ENCODE results near the gene TLN1. TPM values are rescaled to one million over a fixed set of nuclear protein-coding genes. Genes with fewer than 3 reads are reported as not detected.

Gene TLN1
- total and polyA plus RNA-seq, 8 donors: 53.2 to 399 (median 174) TPM

DNA sequence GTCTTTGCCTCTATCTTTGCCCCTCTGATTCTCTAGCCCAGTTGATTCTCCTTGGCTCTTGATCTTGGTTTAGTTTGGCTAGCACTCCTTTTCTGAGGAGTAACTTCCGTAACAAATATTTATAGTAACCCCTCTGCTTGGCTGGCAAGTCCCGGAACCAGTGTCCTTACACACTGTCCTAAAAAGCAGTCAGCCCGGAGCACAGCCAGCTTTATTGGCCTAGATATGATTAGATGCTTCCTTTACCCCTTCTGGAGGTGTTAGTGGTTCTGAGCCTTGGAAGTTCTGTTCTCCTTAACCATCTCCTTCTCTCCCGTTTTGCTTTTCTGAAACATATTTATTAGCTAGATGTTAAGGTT is 39.1 kb upstream of the TLN1 start:
- 7 to 23% (median 17%) methylated on average over 4 of the region's 4 CpGs for WGBS, 5 donors
- no peak for TF ChIP-seq POLR2A (IDR thresholded peaks at IDR 0.05)
- no peak for TF ChIP-seq POLR2AphosphoS5 (IDR thresholded peaks at IDR 0.05)
- TF ChIP-seq, protein P1, sequence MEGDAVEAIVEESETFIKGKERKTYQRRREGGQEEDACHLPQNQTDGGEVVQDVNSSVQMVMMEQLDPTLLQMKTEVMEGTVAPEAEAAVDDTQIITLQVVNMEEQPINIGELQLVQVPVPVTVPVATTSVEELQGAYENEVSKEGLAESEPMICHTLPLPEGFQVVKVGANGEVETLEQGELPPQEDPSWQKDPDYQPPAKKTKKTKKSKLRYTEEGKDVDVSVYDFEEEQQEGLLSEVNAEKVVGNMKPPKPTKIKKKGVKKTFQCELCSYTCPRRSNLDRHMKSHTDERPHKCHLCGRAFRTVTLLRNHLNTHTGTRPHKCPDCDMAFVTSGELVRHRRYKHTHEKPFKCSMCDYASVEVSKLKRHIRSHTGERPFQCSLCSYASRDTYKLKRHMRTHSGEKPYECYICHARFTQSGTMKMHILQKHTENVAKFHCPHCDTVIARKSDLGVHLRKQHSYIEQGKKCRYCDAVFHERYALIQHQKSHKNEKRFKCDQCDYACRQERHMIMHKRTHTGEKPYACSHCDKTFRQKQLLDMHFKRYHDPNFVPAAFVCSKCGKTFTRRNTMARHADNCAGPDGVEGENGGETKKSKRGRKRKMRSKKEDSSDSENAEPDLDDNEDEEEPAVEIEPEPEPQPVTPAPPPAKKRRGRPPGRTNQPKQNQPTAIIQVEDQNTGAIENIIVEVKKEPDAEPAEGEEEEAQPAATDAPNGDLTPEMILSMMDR (IDR thresholded peaks at IDR 0.05): no peak
- TF ChIP-seq EP300 (IDR thresholded peaks at IDR 0.05): no peak
- peak in 1 of 2 donors; percentile 41 for DNase-seq
- Histone ChIP-seq H3K4me1 (peaks cover 10 to 36% (median 24%) of the 10 kb centered on the region in 4 donors), H3K4me3 (peak overlapping the region in 1 of 4 donors; percentile 3), H3K27me3 (no peaks in the 10 kb centered on the region), H3K36me3 (no peaks in the 10 kb centered on the region), H3K27ac (peak overlapping the region; percentile 58 to 78 (median 66)), H3K9me3 (no peaks in the 10 kb centered on the region)
- intact Hi-C loops (cut with DNase I; ENCODE audit: low total_unique reads): no loop called here

DNA sequence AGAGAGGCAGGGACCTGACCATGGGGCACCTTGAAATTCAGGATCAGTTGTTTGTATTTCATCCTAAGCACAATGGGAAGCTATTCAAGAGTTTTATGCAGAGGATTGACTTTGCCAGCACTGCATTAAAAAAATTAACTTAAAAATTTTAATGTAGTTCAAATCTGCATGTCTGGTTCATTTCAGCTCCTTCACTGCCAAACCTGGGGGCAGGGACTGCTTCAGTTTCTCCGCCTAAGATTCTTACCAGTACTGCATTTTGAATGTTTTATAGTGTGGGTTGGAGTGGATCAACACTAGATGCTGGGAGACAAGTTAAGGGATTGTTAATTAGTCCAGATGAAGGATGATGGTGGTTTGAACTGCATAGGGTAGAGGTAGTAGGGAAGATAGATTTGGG is 37.8 kb upstream of the TLN1 start:
- TF ChIP-seq EP300 (IDR thresholded peaks at IDR 0.05) (no peak), POLR2A (IDR thresholded peaks at IDR 0.05) (no peak), POLR2AphosphoS5 (IDR thresholded peaks at IDR 0.05) (no peak)
- TF ChIP-seq, protein P1 (IDR thresholded peaks at IDR 0.05): no peak
- Histone ChIP-seq H3K27me3 (no peaks in the 10 kb centered on the region), H3K36me3 (no peaks in the 10 kb centered on the region), H3K4me3 (no peak overlapping the region), H3K4me1 (peaks cover 10 to 36% (median 24%) of the 10 kb centered on the region in 4 donors), H3K27ac (no peak overlapping the region), H3K9me3 (no peaks in the 10 kb centered on the region)
- DNase-seq: no peak
- WGBS, 5 donors: 89 to 98% (median 97%) methylated on average over 1 of the region's 1 CpG
- intact Hi-C loops (cut with DNase I; ENCODE audit: low total_unique reads): no loop called here

DNA sequence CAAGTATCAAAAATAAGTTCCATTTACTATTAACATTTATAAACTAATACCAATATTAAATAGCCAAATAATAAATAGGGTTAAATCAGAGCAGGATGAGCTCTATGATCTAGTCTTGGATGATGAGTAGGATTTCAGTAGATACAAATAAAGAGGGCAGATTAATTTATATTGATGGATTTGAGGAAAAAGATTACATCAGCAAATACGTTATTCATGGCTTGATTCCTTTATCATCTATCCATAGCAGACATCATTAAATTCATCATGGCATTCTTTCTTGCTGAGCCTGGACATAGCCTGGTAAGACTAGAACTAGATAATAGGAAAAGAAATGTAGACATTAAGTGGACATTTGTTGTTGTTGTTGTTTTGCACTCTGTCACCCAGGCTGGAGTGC is 35.5 kb upstream of the TLN1 start:
- Histone ChIP-seq H3K4me3 (no peak overlapping the region), H3K9me3 (no peaks in the 10 kb centered on the region), H3K36me3 (no peaks in the 10 kb centered on the region), H3K27me3 (no peaks in the 10 kb centered on the region), H3K27ac (no peak overlapping the region), H3K4me1 (peaks cover 10 to 37% (median 27%) of the 10 kb centered on the region in 4 donors)
- TF ChIP-seq POLR2A (IDR thresholded peaks at IDR 0.05) (no peak), POLR2AphosphoS5 (IDR thresholded peaks at IDR 0.05) (no peak), EP300 (IDR thresholded peaks at IDR 0.05) (no peak)
- TF ChIP-seq, protein P1 (IDR thresholded peaks at IDR 0.05): no peak
- 83 to 94% (median 87%) methylated on average over 1 of the region's 1 CpG for WGBS, 5 donors
- intact Hi-C loops (cut with DNase I; ENCODE audit: low total_unique reads): no loop called here
- DNase-seq: no peak

DNA sequence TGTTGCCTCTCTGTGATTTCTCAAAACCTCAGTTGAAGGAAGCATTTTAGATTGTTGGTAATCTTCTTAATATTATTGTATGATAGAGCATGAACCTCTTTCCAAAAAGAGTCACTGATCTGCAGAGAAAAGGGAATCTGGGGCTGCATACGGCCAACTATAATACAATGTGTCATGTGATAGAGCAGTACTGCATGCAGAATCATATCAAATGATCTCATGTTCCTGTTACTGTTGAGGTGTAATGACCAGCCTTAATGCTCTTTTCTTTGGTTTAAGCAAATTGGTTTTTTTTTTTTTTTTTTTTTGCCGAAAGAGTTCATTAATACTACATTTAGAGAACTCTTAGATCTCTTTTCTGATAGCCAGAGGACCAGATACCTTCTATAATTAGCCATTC is 35.0 kb upstream of the TLN1 start:
- Histone ChIP-seq H3K36me3 (no peaks in the 10 kb centered on the region), H3K27ac (no peak overlapping the region), H3K4me1 (peaks cover 10 to 37% (median 26%) of the 10 kb centered on the region in 4 donors), H3K9me3 (no peaks in the 10 kb centered on the region), H3K27me3 (no peaks in the 10 kb centered on the region), H3K4me3 (no peak overlapping the region)
- no peak for TF ChIP-seq POLR2A (IDR thresholded peaks at IDR 0.05)
- no peak for TF ChIP-seq EP300 (IDR thresholded peaks at IDR 0.05)
- TF ChIP-seq POLR2AphosphoS5 (IDR thresholded peaks at IDR 0.05): no peak
- TF ChIP-seq, protein P1 (IDR thresholded peaks at IDR 0.05): no peak
- DNase-seq: no peak
- intact Hi-C loops (cut with DNase I; ENCODE audit: low total_unique reads): no loop called here
- 72 to 89% (median 82%) methylated on average over 2 of the region's 2 CpGs for WGBS, 5 donors
